Neural progenitor cell (in vitro differentiated cells): ENCODE data around the gene ZNF587. TPM values are rescaled to one million over a fixed set of nuclear protein-coding genes. Genes with fewer than 3 reads are reported as not detected.
"Not testable (repeated sequence)": the region's sequence is repeated elsewhere in the genome, so short reads cannot be mapped to it uniquely, and the experiment has no call there.

Experiments
- DNase-seq: peaks from one replicate; pipeline ENCODE4 v3.0.0-alpha.2; 2016; ENCODE audit warnings: low spot score
- H2AFZ ChIP-seq: fragments of 200-600 bp; sonication (generic); replicated peaks from 2 replicates; pipeline ENCODE4 v1.6.1; 2016; ENCODE audit warnings: antibody characterized with exemption
- H3F3A ChIP-seq: fragments of 200-600 bp; sonication (generic); 2 replicates; pipeline ENCODE4 v1.6.1; 2016; ENCODE audit warnings: antibody characterized with exemption, low read depth
- H3K27ac ChIP-seq: fragments of 200-600 bp; sonication (generic); 2 replicates; pipeline ENCODE4 v1.5.1; 2016; ENCODE audit warnings: mild to moderate bottlenecking
- H3K27me3 ChIP-seq: fragments of 200-600 bp; sonication (generic); 2 replicates; pipeline ENCODE4 v1.6.1; 2016; ENCODE audit warnings: mild to moderate bottlenecking, moderate library complexity
- H3K36me3 ChIP-seq: fragments of 200-600 bp; sonication (generic); 2 replicates; pipeline ENCODE4 v1.5.1; 2016
- H3K4me1 ChIP-seq: fragments of 200-600 bp; sonication (generic); 2 replicates; pipeline ENCODE4 v1.6.1; 2016; ENCODE audit warnings: mixed run types
- H3K4me2 ChIP-seq: fragments of 200-600 bp; sonication (generic); 2 replicates; pipeline ENCODE4 v1.6.1; 2016
- H3K4me3 ChIP-seq: fragments of 200-600 bp; sonication (generic); 2 replicates; pipeline ENCODE4 v1.5.1; 2016
- H3K79me2 ChIP-seq: fragments of 200-600 bp; sonication (generic); 2 replicates; pipeline ENCODE4 v1.6.1; 2016; ENCODE audit warnings: low read depth
- H3K9ac ChIP-seq: fragments of 200-600 bp; sonication (generic); 2 replicates; pipeline ENCODE4 v1.6.1; 2016
- H3K9me3 ChIP-seq: fragments of 200-600 bp; sonication (generic); 2 replicates; pipeline ENCODE4 v1.5.1; 2016; ENCODE audit warnings: low read depth
- H4K20me1 ChIP-seq: fragments of 200-600 bp; sonication (generic); 2 replicates; pipeline ENCODE4 v1.6.1; 2016; ENCODE audit warnings: low read depth
- H3K27ac Mint-ChIP-seq: 3 replicates; pipeline ENCODE4 v1.8.0; 2021; ENCODE audit warnings: mixed read lengths
- H3K27me3 Mint-ChIP-seq: 2 replicates; pipeline ENCODE4 v1.8.0; 2022; ENCODE audit warnings: low read depth, mild to moderate bottlenecking, inconsistent platforms, moderate library complexity, mixed read lengths; ENCODE audit not compliant: insufficient read depth
- H3K36me3 Mint-ChIP-seq: 3 replicates; pipeline ENCODE4 v1.8.0; 2021; ENCODE audit warnings: mixed read lengths
- H3K4me1 Mint-ChIP-seq: 3 replicates; pipeline ENCODE4 v1.8.0; 2021; ENCODE audit warnings: mixed read lengths
- H3K4me3 Mint-ChIP-seq: 3 replicates; pipeline ENCODE4 v1.8.0; 2021; ENCODE audit warnings: mild to moderate bottlenecking, moderate library complexity, mixed read lengths
- H3K9me3 Mint-ChIP-seq: 3 replicates; pipeline ENCODE4 v1.8.0; 2020; ENCODE audit warnings: mixed read lengths
- EZH2 ChIP-seq: fragments of 200-600 bp; sonication (generic); IDR thresholded peaks from 2 replicates; pipeline ENCODE4 v1.6.1; 2017; ENCODE audit warnings: antibody characterized with exemption, mild to moderate bottlenecking, moderate library complexity
- EZH2phosphoT487 ChIP-seq: fragments of 200-600 bp; sonication (generic); IDR thresholded peaks from 2 replicates; pipeline ENCODE4 v1.6.1; 2017; ENCODE audit warnings: antibody characterized with exemption
- total RNA-seq: library from RNA; depleted of rRNA; stranded (reverse); fragments of >200 nt; gene quantifications from 2 replicates; pipeline ENCODE4 v1.2.3, GENCODE V29; 2015; ENCODE audit warnings: low replicate concordance
- TF ChIP-seq, protein P1 (sequence below): fragments of 200-600 bp; sonication (generic); IDR thresholded peaks from 2 replicates; pipeline ENCODE4 v1.5.1; 2017; ENCODE audit warnings: antibody characterized with exemption, mild to moderate bottlenecking

ZNF587 gene
- total RNA-seq, 1 donor from 2014 or later, result 48.2 TPM

DNA sequence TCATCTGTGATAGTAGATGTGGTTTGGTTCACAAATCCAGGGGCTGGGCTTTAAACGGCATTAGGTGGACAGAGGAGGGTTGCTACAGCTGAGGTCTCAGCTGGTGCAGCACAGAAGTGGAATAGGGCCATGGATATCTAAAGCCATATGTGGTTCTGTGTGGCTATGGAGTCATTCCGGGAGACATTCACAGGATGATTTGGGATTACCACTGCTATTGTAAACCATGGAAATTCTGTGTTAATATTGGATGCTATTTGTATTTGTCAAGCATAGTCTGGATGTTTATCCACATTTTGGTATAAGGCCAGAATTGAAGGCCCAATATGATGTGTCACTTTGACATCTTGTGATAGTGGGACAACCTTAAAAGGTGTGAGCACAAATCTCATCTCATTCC lies 26.5 kb upstream of the ZNF587 start:
- H3K4me1 Mint-ChIP-seq, result peaks cover 20% of the 10 kb centered on the region
- H3K27me3 Mint-ChIP-seq, result not testable (repeated sequence)

GRCh38 chr19:57823608-57824007 lies 26.1 kb upstream of the ZNF587 start:
- not testable (repeated sequence) for H3K9me3 Mint-ChIP-seq, H4K20me1 ChIP-seq, H2AFZ ChIP-seq, H3F3A ChIP-seq, H3K4me3 ChIP-seq, H3K4me2 ChIP-seq, H3K9ac ChIP-seq, DNase-seq, H3K4me3 Mint-ChIP-seq, H3K36me3 ChIP-seq, H3K9me3 ChIP-seq, H3K27ac Mint-ChIP-seq, H3K4me1 ChIP-seq, H3K27ac ChIP-seq, H3K27me3 ChIP-seq, H3K27me3 Mint-ChIP-seq
- H3K79me2 ChIP-seq, result peaks cover 88% of the 10 kb centered on the region
- H3K36me3 Mint-ChIP-seq, result peaks cover 43% of the 10 kb centered on the region
- H3K4me1 Mint-ChIP-seq, result peaks cover 17% of the 10 kb centered on the region

More for the DNA sequence above, 26.5 kb upstream of the ZNF587 start:
- Histone ChIP-seq H3K79me2 (peaks cover 87% of the 10 kb centered on the region), H3F3A (peaks cover 11% of the 10 kb centered on the region)
- not testable (repeated sequence) for H3K4me1 ChIP-seq, DNase-seq, H4K20me1 ChIP-seq, H2AFZ ChIP-seq, H3K27ac Mint-ChIP-seq, H3K4me2 ChIP-seq, H3K27me3 ChIP-seq, H3K9ac ChIP-seq, H3K36me3 ChIP-seq, H3K27ac ChIP-seq, H3K4me3 Mint-ChIP-seq, H3K9me3 ChIP-seq, H3K9me3 Mint-ChIP-seq, H3K4me3 ChIP-seq
- H3K36me3 Mint-ChIP-seq, result peaks cover 43% of the 10 kb centered on the region

GRCh38 chr19:57825511-57825910 lies 24.1 kb upstream of the ZNF587 start:
- peaks cover 12% of the 10 kb centered on the region for H3K4me1 Mint-ChIP-seq
- peaks cover 54% of the 10 kb centered on the region for H3K36me3 Mint-ChIP-seq
- peaks cover 78% of the 10 kb centered on the region for H3K79me2 ChIP-seq
- no peaks in the 10 kb centered on the region for H3K27me3 Mint-ChIP-seq
- H3K27ac ChIP-seq, result no peak overlapping the region
- peaks cover 10% of the 10 kb centered on the region for H4K20me1 ChIP-seq
- H3K4me3 ChIP-seq, result no peak overlapping the region
- no peak for TF ChIP-seq EZH2
- TF ChIP-seq, protein P1, sequence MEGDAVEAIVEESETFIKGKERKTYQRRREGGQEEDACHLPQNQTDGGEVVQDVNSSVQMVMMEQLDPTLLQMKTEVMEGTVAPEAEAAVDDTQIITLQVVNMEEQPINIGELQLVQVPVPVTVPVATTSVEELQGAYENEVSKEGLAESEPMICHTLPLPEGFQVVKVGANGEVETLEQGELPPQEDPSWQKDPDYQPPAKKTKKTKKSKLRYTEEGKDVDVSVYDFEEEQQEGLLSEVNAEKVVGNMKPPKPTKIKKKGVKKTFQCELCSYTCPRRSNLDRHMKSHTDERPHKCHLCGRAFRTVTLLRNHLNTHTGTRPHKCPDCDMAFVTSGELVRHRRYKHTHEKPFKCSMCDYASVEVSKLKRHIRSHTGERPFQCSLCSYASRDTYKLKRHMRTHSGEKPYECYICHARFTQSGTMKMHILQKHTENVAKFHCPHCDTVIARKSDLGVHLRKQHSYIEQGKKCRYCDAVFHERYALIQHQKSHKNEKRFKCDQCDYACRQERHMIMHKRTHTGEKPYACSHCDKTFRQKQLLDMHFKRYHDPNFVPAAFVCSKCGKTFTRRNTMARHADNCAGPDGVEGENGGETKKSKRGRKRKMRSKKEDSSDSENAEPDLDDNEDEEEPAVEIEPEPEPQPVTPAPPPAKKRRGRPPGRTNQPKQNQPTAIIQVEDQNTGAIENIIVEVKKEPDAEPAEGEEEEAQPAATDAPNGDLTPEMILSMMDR, result no peak
- no peak for TF ChIP-seq EZH2phosphoT487
- H3F3A ChIP-seq, result peaks cover 18% of the 10 kb centered on the region
- no peak overlapping the region for H3K27ac Mint-ChIP-seq
- DNase-seq, result no peak
- no peak overlapping the region for H3K4me3 Mint-ChIP-seq
- H3K4me2 ChIP-seq, result no peak overlapping the region
- H2AFZ ChIP-seq, result no peak overlapping the region
- peaks cover 3% of the 10 kb centered on the region for H3K4me1 ChIP-seq
- H3K9me3 Mint-ChIP-seq, result peaks cover 8% of the 10 kb centered on the region
- no peak overlapping the region for H3K9ac ChIP-seq
- no peaks in the 10 kb centered on the region for H3K9me3 ChIP-seq
- no peaks in the 10 kb centered on the region for H3K27me3 ChIP-seq
- no peaks in the 10 kb centered on the region for H3K36me3 ChIP-seq

- Histone ChIP-seq H3K36me3 (no peaks in the 10 kb centered on the region), H3K9ac (no peak overlapping the region), H3F3A (peaks cover 19% of the 10 kb centered on the region), H3K27ac (no peak overlapping the region), H3K27me3 (no peaks in the 10 kb centered on the region), H3K9me3 (no peaks in the 10 kb centered on the region), H3K4me3 (no peak overlapping the region), H2AFZ (no peak overlapping the region), H4K20me1 (peaks cover 11% of the 10 kb centered on the region), H3K4me1 (peaks cover 15% of the 10 kb centered on the region), H3K79me2 (peaks cover 67% of the 10 kb centered on the region), H3K4me2 (no peak overlapping the region)
- Mint-ChIP-seq H3K27me3 (no peaks in the 10 kb centered on the region), H3K4me3 (peak overlapping the region; percentile 92), H3K36me3 (peaks cover 51% of the 10 kb centered on the region), H3K9me3 (peaks cover 19% of the 10 kb centered on the region), H3K27ac (peak overlapping the region; percentile 90), H3K4me1 (peaks cover 17% of the 10 kb centered on the region)
- TF ChIP-seq, protein P1, result no peak
- TF ChIP-seq EZH2 (no peak), EZH2phosphoT487 (no peak)
- DNase-seq, result no peak
Measured at GRCh38 chr19:57829316-57829715, 20.3 kb upstream of the ZNF587 start.
